Activated T-cell treated with anti-CD3 and anti-CD28 coated beads, Interleukin-2, amount 50 U/mL, for 4 hours (primary cell): ENCODE results near the gene PEAK3. TPM values are rescaled to one million over a fixed set of nuclear protein-coding genes. Genes with fewer than 3 reads are reported as not detected.

ENCODE experiments used
- ATAC-seq, 2 donors: fragments of 200-7000 bp; cut with Tn5 transposase; one replicate each; pipeline ENCODE4 v1.10.0; 2021
- DNase-seq: peaks from one replicate; pipeline ENCODE4 v3.0.0-alpha.2; 2020
- H3K27me3 Mint-ChIP-seq: one replicate; pipeline ENCODE4 v1.8.0; 2021; ENCODE audit warnings: low read depth, mixed read lengths
- H3K36me3 Mint-ChIP-seq: one replicate; pipeline ENCODE4 v1.8.0; 2022; ENCODE audit warnings: mixed read lengths; ENCODE audit not compliant: insufficient read depth
- H3K4me1 Mint-ChIP-seq: one replicate; pipeline ENCODE4 v1.8.0; 2021; ENCODE audit warnings: low read depth, mixed read lengths
- H3K4me3 Mint-ChIP-seq: one replicate; pipeline ENCODE4 v1.8.0; 2021; ENCODE audit warnings: mild to moderate bottlenecking, moderate library complexity, mixed read lengths
- H3K9me3 Mint-ChIP-seq: one replicate; pipeline ENCODE4 v1.8.0; 2021; ENCODE audit warnings: mixed read lengths
- total RNA-seq, 3 donors: library from RNA; stranded (reverse); gene quantifications; one replicate each; pipeline ENCODE4 v1.2.1, GENCODE V29; 2021

Gene PEAK3
- total RNA-seq, 3 donors from 2014 or later: 0.11 TPM; not detected in 2

DNA sequence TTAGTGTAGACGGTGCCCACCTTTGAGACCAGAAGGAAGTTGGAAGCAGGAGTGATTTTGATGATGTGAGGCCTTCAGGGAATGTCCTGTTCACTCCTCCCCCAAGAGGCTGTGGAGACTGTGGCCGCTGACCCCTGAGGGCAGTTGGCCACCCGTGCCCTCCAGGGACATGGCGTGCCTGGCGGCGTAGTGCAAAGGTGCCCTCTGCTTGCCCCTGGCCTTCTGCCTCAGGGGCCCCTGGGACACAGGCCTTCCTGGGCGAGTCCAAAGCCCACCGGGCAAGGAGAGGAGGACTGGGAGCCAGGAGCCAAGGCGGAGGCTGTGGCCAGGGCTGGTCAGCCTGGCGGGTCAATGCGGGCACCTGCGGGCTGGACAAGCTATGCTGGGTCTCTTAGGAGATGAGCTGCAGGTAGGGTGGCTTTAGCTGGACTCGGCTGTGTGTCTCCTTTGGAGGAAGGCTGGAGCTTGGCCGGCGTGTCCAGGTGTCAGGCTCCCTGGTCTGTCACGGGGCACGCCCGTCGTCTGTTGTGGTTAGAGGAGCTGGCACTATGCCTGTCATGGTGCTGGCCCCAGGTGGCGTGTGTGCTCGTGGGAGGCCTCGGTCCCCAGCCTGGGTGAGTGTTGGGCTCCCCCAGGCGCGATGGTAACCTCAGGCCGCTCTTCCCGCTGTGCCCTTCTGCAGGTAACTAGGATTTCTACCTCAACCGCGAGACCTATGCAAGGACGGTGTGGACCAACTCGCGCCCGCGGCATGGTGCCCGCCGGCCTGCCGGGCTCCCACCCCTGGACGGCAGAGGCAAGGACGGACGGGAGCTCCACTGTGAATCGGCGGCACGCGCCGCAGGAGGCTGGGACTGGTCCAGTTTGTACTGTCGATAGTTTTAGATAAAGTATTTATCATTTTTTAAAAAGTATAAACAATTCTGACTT, 52.6 kb downstream of the PEAK3 start:
- no peaks in the 10 kb centered on the region for H3K27me3 Mint-ChIP-seq
- no peaks in the 10 kb centered on the region for H3K9me3 Mint-ChIP-seq
- DNase-seq (no peak), ATAC-seq (no peak)
- H3K4me3 Mint-ChIP-seq: no peak overlapping the region
- peaks cover 6% of the 10 kb centered on the region for H3K4me1 Mint-ChIP-seq
- H3K36me3 Mint-ChIP-seq: peaks cover 18% of the 10 kb centered on the region

DNA sequence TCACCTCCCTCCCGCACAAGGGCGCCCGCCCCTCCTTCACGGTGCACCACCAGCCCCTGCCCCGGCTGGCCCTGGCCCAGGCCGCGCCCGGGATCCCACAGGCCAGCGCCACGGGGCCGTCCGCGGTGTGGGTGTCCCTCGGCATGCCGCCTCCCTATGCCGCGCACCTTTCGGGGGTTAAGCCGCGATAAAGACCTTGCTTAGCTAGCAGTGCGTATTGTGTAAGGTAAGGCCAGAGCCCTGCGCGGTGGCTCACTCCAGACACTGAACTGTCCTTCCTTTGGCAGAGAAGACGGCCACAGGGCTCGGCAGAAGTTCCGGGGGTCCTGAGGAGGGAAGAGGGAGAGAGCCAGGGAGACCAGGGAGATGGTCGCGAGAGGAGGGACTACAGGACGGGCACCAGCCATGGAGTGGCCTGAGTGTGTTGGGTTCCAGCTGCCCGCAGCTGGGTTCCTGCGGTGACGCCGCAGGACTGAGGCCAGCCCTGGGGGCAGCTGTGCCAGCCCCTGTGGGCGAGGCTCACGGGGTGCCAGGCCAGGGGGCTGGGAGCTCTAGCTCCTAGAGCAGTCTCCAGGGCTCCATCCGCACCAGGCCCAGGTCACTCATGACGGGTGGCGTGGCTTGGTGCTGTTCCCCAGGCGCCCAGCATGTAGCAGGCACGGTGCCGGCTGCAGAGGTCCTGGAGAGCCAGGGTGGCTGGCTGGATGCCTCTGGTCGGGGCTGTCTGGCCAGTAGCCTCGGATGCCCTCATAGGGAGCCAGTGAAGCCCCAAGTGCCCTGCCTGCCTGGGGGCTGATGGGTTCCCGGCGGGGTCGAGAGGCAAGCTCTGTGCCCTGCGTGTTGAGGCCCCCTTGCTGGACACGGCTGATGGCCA, 53.6 kb downstream of the PEAK3 start:
- H3K4me3 Mint-ChIP-seq: no peak overlapping the region
- DNase-seq: no peak
- no peak for ATAC-seq
- peaks cover 3% of the 10 kb centered on the region for H3K4me1 Mint-ChIP-seq
- peaks cover 21% of the 10 kb centered on the region for H3K36me3 Mint-ChIP-seq
- no peaks in the 10 kb centered on the region for H3K9me3 Mint-ChIP-seq
- H3K27me3 Mint-ChIP-seq: no peaks in the 10 kb centered on the region

DNA sequence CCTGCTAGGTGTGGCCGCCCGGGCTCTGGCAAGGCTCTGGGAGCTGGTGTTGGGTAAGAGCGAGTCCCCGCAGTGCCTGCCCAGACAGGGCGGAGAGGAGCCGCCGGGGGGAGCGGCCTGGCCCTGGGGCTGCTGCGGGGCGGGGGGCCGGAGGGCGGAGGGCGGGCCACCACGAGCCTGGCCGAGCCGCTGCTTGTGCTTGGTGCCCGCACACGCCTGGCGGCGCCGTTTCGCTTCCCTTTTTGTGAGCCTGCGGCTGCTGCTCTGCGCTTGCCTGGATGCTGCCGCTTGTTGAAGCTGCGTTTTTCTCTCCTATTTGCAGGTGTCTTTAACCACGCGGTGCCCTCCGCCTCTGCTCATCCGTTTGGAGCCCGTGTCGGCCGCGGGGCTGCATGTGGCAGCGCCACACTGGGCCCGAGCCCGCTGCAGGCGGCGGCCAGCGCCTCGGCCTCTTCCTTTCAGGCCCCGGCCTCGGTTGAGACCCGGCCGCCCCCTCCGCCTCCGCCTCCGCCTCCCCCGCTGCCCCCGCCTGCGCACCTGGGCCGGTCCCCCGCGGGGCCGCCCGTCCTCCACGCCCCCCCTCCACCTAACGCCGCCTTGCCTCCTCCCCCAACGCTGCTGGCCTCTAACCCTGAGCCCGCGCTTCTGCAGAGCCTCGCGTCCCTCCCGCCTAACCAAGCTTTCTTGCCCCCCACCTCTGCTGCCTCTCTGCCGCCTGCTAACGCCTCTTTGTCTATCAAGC, 54.4 kb downstream of the PEAK3 start:
- H3K4me1 Mint-ChIP-seq: peaks cover 3% of the 10 kb centered on the region
- no peaks in the 10 kb centered on the region for H3K9me3 Mint-ChIP-seq
- peaks cover 21% of the 10 kb centered on the region for H3K36me3 Mint-ChIP-seq
- H3K27me3 Mint-ChIP-seq: no peaks in the 10 kb centered on the region
- no peak overlapping the region for H3K4me3 Mint-ChIP-seq
- no peak for DNase-seq
- no peak for ATAC-seq

DNA sequence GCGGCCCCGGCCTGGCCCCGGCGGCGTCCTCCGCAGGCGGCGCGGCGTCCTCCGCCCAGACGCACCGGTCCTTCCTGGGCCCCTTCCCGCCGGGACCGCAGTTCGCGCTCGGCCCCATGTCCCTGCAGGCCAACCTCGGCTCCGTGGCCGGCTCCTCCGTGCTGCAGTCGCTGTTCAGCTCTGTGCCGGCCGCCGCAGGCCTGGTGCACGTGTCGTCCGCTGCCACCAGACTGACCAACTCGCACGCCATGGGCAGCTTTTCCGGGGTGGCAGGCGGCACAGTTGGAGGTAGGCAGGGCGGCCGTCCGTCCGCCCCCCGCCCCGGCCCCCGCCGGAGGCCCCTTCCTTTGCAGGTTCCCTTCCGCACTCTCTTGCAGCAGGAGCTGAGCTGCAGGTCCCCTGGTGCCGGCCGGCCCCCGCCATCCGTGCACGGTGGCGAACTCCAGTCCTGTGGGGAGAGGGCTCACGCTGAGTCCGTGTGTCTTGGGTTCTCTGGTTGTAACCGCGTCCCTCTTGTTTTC, 55.1 kb downstream of the PEAK3 start:
- ATAC-seq: no peak
- DNase-seq: no peak
- H3K4me1 Mint-ChIP-seq: peaks cover 3% of the 10 kb centered on the region
- peaks cover 19% of the 10 kb centered on the region for H3K36me3 Mint-ChIP-seq
- no peaks in the 10 kb centered on the region for H3K27me3 Mint-ChIP-seq
- no peaks in the 10 kb centered on the region for H3K9me3 Mint-ChIP-seq
- no peak overlapping the region for H3K4me3 Mint-ChIP-seq

DNA sequence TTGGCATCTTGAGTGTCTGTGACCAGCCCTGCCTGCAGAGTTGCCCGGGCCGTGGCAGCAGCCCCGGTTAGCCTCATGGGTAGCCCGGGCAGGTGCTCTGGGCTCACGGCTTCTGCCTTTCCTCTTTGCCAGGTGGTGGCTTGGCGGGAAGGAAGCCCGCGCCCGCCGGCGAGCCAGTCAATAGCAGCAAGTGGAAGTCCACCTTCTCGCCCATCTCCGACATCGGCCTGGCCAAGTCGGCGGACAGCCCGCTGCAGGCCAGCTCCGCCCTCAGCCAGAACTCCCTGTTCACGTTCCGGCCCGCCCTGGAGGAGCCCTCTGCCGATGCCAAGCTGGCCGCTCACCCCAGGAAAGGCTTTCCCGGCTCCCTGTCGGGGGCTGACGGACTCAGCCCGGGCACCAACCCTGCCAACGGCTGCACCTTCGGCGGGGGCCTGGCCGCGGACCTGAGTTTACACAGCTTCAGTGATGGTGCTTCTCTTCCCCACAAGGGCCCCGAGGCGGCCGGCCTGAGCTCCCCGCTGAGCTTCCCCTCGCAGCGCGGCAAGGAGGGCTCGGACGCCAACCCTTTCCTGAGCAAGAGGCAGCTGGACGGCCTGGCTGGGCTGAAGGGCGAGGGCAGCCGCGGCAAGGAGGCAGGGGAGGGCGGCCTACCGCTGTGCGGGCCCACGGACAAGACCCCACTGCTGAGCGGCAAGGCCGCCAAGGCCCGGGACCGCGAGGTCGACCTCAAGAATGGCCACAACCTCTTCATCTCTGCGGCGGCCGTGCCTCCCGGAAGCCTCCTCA, 55.7 kb downstream of the PEAK3 start:
- no peak overlapping the region for H3K4me3 Mint-ChIP-seq
- H3K36me3 Mint-ChIP-seq: peaks cover 20% of the 10 kb centered on the region
- no peak for ATAC-seq
- no peaks in the 10 kb centered on the region for H3K9me3 Mint-ChIP-seq
- H3K4me1 Mint-ChIP-seq: peaks cover 3% of the 10 kb centered on the region
- DNase-seq: no peak
- no peaks in the 10 kb centered on the region for H3K27me3 Mint-ChIP-seq

DNA sequence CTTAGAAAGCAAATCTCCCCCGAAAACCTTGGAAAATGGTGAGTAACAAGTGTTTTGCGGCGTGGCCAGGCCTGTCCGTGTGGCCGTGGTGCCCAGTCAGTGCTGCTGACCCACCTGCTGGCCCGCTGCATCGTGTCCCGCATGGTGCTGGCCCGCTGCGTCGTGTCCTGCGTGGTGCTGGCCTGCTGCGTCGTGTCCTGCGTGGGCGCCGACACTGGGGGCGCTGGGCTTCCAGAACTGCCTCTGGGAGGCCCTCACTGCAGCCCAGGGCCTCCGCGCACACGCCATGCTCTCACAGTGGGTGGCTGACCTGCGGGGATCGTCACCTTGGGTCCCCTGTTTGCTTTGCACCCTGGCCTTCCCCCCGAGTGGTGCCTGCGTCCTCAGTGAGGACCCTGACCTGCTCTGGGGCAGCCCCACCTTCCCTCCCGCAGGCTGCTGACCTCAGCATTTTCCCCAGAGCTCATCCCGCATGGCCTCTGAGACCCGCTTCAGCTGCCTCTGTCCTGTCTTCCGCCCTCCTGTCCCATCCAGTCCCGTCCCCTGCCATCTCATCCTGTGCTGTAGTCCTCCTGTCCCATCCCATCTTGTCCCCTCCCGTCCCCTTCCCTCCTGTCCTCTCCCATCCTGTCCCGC, 56.4 kb downstream of the PEAK3 start:
- Mint-ChIP-seq H3K36me3 (peaks cover 23% of the 10 kb centered on the region), H3K27me3 (no peaks in the 10 kb centered on the region)

DNA sequence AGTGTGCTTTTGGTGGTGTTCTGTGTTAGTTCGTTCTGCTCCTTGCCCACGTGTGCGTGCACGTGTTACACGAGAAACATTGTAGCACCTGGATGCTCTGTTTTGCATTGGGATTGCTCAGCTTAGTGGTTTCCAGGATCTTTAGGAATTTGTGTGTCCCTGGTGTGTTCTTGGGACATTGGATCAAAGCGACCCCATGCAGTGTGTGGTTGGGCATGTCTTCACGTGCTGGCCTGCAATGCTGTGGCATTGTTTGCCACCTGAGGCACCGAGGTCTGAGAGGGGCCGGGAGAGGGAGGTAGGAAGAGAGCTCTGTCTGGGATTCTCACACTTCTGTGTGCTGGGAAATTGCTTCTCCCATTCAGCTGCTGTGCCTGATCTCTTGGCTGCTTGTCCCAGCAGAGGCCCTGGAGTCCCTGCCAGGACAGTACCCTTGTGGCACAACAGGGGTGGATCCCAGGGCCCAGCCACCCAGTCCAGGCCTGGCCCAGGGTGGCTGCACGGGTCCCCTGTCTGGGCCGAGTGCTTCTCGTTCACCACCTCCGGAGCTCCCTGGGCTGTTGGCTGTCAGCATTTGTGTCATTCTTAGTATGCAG, 57.1 kb downstream of the PEAK3 start:
- ATAC-seq: no peak
- no peak for DNase-seq
- Mint-ChIP-seq H3K4me1 (peaks cover 3% of the 10 kb centered on the region), H3K27me3 (no peaks in the 10 kb centered on the region), H3K9me3 (no peaks in the 10 kb centered on the region), H3K36me3 (peaks cover 20% of the 10 kb centered on the region), H3K4me3 (no peak overlapping the region)

More for the DNA sequence above, 56.4 kb downstream of the PEAK3 start:
- DNase-seq (no peak), ATAC-seq (no peak)
- H3K9me3 Mint-ChIP-seq: no peaks in the 10 kb centered on the region
- peaks cover 3% of the 10 kb centered on the region for H3K4me1 Mint-ChIP-seq
- no peak overlapping the region for H3K4me3 Mint-ChIP-seq

Other genes starting within 250 kb of the PEAK3 start
- gene MKNK2, start 230.9 kb downstream of the PEAK3 start, total RNA-seq: 100 to 1,000 TPM; 122 to 130 (median 128) TPM
- 100 to 1,000 TPM; 128 to 137 (median 137) TPM for gene MOB3A, start 185.8 kb downstream of the PEAK3 start, total RNA-seq
- 1 to 10 TPM; 3.4 to 4.6 (median 4.2) TPM for gene IZUMO4, start 185.3 kb downstream of the PEAK3 start, total RNA-seq
- 100 to 1,000 TPM in 2 of 3 donors, 10 to 100 TPM in 1; 91.9 to 109 (median 108) TPM for gene AP3D1, start 130.6 kb downstream of the PEAK3 start, total RNA-seq
- 10 to 100 TPM; 89.3 to 96.0 (median 94.0) TPM for gene DOT1L, start 118.2 kb downstream of the PEAK3 start, total RNA-seq
- gene PLEKHJ1, start 45.8 kb downstream of the PEAK3 start, total RNA-seq: 10 to 100 TPM; 69.0 to 92.2 (median 71.4) TPM
- gene SF3A2, start 45.4 kb downstream of the PEAK3 start, total RNA-seq: 100 to 1,000 TPM; 174 to 195 (median 179) TPM
- 1 to 10 TPM; 3.9 to 9.4 (median 5.8) TPM for gene AMH, start 32.9 kb downstream of the PEAK3 start, total RNA-seq
- under 1 TPM; 0.63 to 0.95 (median 0.89) TPM for gene JSRP1, start 25.8 kb downstream of the PEAK3 start, total RNA-seq
- gene LINGO3, start 26.0 kb upstream of the PEAK3 start, total RNA-seq: not detected
- gene LSM7, start 46.4 kb upstream of the PEAK3 start, total RNA-seq: 100 to 1,000 TPM; 275 to 313 (median 307) TPM
- 10 to 100 TPM; 42.1 to 45.3 (median 42.2) TPM for gene SPPL2B, start 46.5 kb upstream of the PEAK3 start, total RNA-seq
- not detected for gene TMPRSS9, start 78.1 kb upstream of the PEAK3 start, total RNA-seq
- gene TIMM13, start 145.4 kb upstream of the PEAK3 start, total RNA-seq: 100 to 1,000 TPM; 273 to 326 (median 286) TPM
- gene LMNB2, start 174.8 kb upstream of the PEAK3 start, total RNA-seq: 10 to 100 TPM; 90.9 to 98.3 (median 92.0) TPM
- 10 to 100 TPM; 67.4 to 75.5 (median 72.8) TPM for gene GADD45B, start 194.0 kb upstream of the PEAK3 start, total RNA-seq